Neuronal stem cell (in vitro differentiated cells): Measurements from ENCODE around the gene TERC.

Experiments used
- DNase-seq: peaks from one replicate; pipeline ENCODE4 v3.0.0-alpha.2; 2013; ENCODE audit warnings: low spot score
- H2AFZ ChIP-seq: one replicate; pipeline ENCODE4 v1.6.1; 2013; ENCODE audit warnings: mild to moderate bottlenecking, low read length, inconsistent platforms
- H2AK5ac ChIP-seq: 2 replicates; pipeline ENCODE4 v1.6.1; 2013; ENCODE audit warnings: low read depth, mild to moderate bottlenecking, inconsistent platforms, low read length, moderate library complexity, mixed read lengths
- H2BK120ac ChIP-seq: 2 replicates; pipeline ENCODE4 v1.6.1; 2013; ENCODE audit warnings: low read depth, mild to moderate bottlenecking, inconsistent platforms, low read length, moderate library complexity, mixed read lengths
- H2BK12ac ChIP-seq: one replicate; pipeline ENCODE4 v1.6.1; 2013; ENCODE audit warnings: low read length, inconsistent platforms
- H2BK15ac ChIP-seq: 2 replicates; pipeline ENCODE4 v1.6.1; 2013; ENCODE audit warnings: mild to moderate bottlenecking, low read length, inconsistent platforms, mixed read lengths
- H2BK5ac ChIP-seq: one replicate; pipeline ENCODE4 v1.6.1; 2013; ENCODE audit warnings: inconsistent platforms, mild to moderate bottlenecking, low read length, moderate library complexity
- H3K14ac ChIP-seq: one replicate; pipeline ENCODE4 v1.6.1; 2013; ENCODE audit warnings: low read length, inconsistent platforms
- H3K18ac ChIP-seq: 2 replicates; pipeline ENCODE4 v1.6.1; 2013; ENCODE audit warnings: low read length, inconsistent platforms
- H3K23ac ChIP-seq: 2 replicates; pipeline ENCODE4 v1.6.1; 2013; ENCODE audit warnings: low read depth, mild to moderate bottlenecking, mixed read lengths, low read length, inconsistent platforms; ENCODE audit not compliant: poor library complexity
- H3K27ac ChIP-seq: replicated peaks from 3 replicates; pipeline ENCODE4 v1.5.1; 2013; ENCODE audit warnings: low read length, inconsistent platforms
- H3K27me3 ChIP-seq, 3 experiments: 2 replicates each; pipeline ENCODE4 v1.6.1; 2013; ENCODE audit warnings: low read length in 3 of 3, mild to moderate bottlenecking in 2 of 3, inconsistent platforms in 1 of 3, low read depth in 1 of 3, mixed read lengths in 1 of 3, moderate library complexity in 1 of 3; ENCODE audit not compliant: control insufficient read depth in 3 of 3, insufficient read depth in 3 of 3
- H3K36me3 ChIP-seq, 2 donors: replicated peaks in 1 of 2; 2 replicates each; pipeline ENCODE4 v1.6.1; 2013; ENCODE audit warnings: low read length in 2 of 2; ENCODE audit not compliant: control insufficient read depth in 2 of 2, insufficient read depth in 2 of 2
- H3K4ac ChIP-seq: 2 replicates; pipeline ENCODE4 v1.6.1; 2013; ENCODE audit warnings: inconsistent platforms, mild to moderate bottlenecking, low read length, moderate library complexity
- H3K4me1 ChIP-seq, 2 donors: 1 replicate in 1 of 2; 2 replicates in 1 of 2; pipeline ENCODE4 v1.6.1; 2013; ENCODE audit warnings: low read length in 2 of 2, low read depth in 1 of 2; ENCODE audit not compliant: control insufficient read depth in 2 of 2, insufficient read depth in 1 of 2
- H3K4me2 ChIP-seq: one replicate; pipeline ENCODE4 v1.6.1; 2013; ENCODE audit warnings: mild to moderate bottlenecking, low read length, inconsistent platforms; ENCODE audit not compliant: insufficient read depth, poor library complexity, severe bottlenecking
- H3K4me3 ChIP-seq, 2 donors: 2 replicates each; pipeline ENCODE4 v1.5.1; 2013; ENCODE audit warnings: low read length in 2 of 2, mild to moderate bottlenecking in 2 of 2, inconsistent platforms in 1 of 2, moderate library complexity in 1 of 2
- H3K79me1 ChIP-seq: one replicate; pipeline ENCODE4 v1.6.1; 2013; ENCODE audit warnings: low read depth, mild to moderate bottlenecking, inconsistent platforms, low read length, moderate library complexity
- H3K9ac ChIP-seq: one replicate; pipeline ENCODE4 v1.6.1; 2013; ENCODE audit warnings: mild to moderate bottlenecking, low read depth, low read length, inconsistent platforms; ENCODE audit not compliant: poor library complexity
- H3K9me3 ChIP-seq, 2 donors: replicated peaks in 1 of 2; 2 replicates each; pipeline versions ENCODE3 to v1.6.1; 2013; ENCODE audit warnings: low read length in 2 of 2, mild to moderate bottlenecking in 2 of 2, inconsistent platforms in 1 of 2, low read depth in 1 of 2, mixed read lengths in 1 of 2, moderate library complexity in 1 of 2; ENCODE audit not compliant: control insufficient read depth in 2 of 2, insufficient read depth in 1 of 2
- H4K8ac ChIP-seq: one replicate; pipeline ENCODE4 v1.6.1; 2013; ENCODE audit warnings: low read depth, mild to moderate bottlenecking, inconsistent platforms, low read length, moderate library complexity
- H4K91ac ChIP-seq: one replicate; pipeline ENCODE4 v1.6.1; 2013; ENCODE audit warnings: low read length, low read depth, mild to moderate bottlenecking, inconsistent platforms; ENCODE audit not compliant: poor library complexity
- WGBS, 2 donors: extraction: QIAGEN DNeasy Blood & Tissue Kit; methylation state at CpG; one replicate each; pipeline ENCODE4 v1.1.7; 2013; ENCODE audit warnings: missing lambda C conversion rate in 2 of 2, mixed read lengths in 1 of 2; ENCODE audit not compliant: insufficient read length in 2 of 2, insufficient replicate concordance in 1 of 2; ENCODE audit errors: extremely low coverage in 2 of 2; 5-methylcytosine and 5-hydroxymethylcytosine counted together

TERC gene

DNA sequence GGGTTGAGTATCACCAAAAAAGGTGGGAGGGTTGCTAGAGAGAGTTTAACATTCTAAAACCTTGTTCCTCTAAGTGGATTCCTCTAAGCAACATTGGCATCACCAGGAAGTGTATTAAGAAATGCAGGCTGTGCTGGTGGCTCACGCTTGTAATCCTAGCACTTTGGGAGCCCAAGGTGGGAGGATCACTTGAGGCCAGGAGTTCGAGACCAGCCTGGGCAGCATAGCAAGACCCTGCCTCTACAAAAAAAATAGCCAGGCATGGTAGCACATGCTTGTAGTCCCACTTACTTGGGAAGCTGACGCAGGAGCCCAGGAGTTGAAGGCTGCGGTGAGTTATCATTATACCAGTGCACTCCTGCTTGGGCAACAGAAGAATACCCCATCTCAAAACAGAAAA lies 13.0 kb upstream of the TERC start:
- Histone ChIP-seq H3K79me1 (peaks cover 5% of the 10 kb centered on the region), H3K23ac (no peak overlapping the region), H4K8ac (no peak overlapping the region), H3K36me3 (peaks cover 27 to 85% of the 10 kb centered on the region in 2 donors), H3K4ac (no peak overlapping the region), H3K14ac (no peak overlapping the region), H2AFZ (no peak overlapping the region), H3K27me3 (no peaks in the 10 kb centered on the region), H3K4me1 (peaks cover 2 to 6% of the 10 kb centered on the region in 2 donors), H3K4me2 (no peak overlapping the region), H3K4me3 (no peak overlapping the region), H2BK5ac (no peak overlapping the region), H3K9ac (no peak overlapping the region), H2BK12ac (no peak overlapping the region), H3K27ac (no peak overlapping the region), H2BK15ac (no peak overlapping the region), H3K9me3 (no peaks in the 10 kb centered on the region), H3K18ac (no peak overlapping the region), H2BK120ac (no peak overlapping the region), H4K91ac (no peak overlapping the region), H2AK5ac (no peak overlapping the region)
- no CpG with 5 or more reads among the region's 4 CpGs for WGBS, 2 donors
- no peak for DNase-seq

DNA sequence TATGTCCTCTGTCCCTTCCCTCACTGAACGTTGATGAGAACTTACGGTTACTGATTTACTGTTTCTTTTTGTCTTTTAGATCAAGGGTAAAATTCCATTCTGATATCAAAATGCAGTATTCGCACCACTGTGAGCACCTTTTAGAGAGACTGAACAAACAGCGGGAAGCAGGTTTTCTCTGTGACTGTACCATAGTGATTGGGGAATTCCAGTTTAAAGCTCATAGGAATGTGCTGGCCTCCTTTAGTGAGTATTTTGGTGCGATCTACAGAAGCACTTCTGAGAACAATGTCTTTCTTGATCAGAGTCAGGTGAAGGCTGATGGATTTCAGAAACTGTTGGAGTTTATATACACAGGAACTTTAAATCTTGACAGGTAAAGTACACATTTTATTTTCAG lies 9.3 kb upstream of the TERC start:
- H3K27me3 ChIP-seq: no peaks in the 10 kb centered on the region
- peaks cover 5% of the 10 kb centered on the region for H3K79me1 ChIP-seq
- no peak overlapping the region for H3K4ac ChIP-seq
- H3K18ac ChIP-seq: no peak overlapping the region
- no peak overlapping the region for H2BK12ac ChIP-seq
- no peak overlapping the region for H3K23ac ChIP-seq
- no peak overlapping the region for H4K91ac ChIP-seq
- H3K9me3 ChIP-seq: no peaks in the 10 kb centered on the region
- no CpG with 5 or more reads among the region's 5 CpGs for WGBS, 2 donors
- H3K36me3 ChIP-seq: peaks cover 13 to 50% of the 10 kb centered on the region in 2 donors
- no peak overlapping the region for H2BK5ac ChIP-seq
- no peak overlapping the region for H3K14ac ChIP-seq
- H3K4me1 ChIP-seq: peaks cover 2 to 6% of the 10 kb centered on the region in 2 donors
- H2AFZ ChIP-seq: no peak overlapping the region
- H2BK120ac ChIP-seq: no peak overlapping the region
- H2BK15ac ChIP-seq: no peak overlapping the region
- H4K8ac ChIP-seq: no peak overlapping the region
- no peak overlapping the region for H3K27ac ChIP-seq
- H3K4me2 ChIP-seq: no peak overlapping the region
- H3K9ac ChIP-seq: no peak overlapping the region
- H2AK5ac ChIP-seq: no peak overlapping the region
- no peak for DNase-seq
- H3K4me3 ChIP-seq: peak overlapping the region in 1 of 2 donors; percentile 83

DNA sequence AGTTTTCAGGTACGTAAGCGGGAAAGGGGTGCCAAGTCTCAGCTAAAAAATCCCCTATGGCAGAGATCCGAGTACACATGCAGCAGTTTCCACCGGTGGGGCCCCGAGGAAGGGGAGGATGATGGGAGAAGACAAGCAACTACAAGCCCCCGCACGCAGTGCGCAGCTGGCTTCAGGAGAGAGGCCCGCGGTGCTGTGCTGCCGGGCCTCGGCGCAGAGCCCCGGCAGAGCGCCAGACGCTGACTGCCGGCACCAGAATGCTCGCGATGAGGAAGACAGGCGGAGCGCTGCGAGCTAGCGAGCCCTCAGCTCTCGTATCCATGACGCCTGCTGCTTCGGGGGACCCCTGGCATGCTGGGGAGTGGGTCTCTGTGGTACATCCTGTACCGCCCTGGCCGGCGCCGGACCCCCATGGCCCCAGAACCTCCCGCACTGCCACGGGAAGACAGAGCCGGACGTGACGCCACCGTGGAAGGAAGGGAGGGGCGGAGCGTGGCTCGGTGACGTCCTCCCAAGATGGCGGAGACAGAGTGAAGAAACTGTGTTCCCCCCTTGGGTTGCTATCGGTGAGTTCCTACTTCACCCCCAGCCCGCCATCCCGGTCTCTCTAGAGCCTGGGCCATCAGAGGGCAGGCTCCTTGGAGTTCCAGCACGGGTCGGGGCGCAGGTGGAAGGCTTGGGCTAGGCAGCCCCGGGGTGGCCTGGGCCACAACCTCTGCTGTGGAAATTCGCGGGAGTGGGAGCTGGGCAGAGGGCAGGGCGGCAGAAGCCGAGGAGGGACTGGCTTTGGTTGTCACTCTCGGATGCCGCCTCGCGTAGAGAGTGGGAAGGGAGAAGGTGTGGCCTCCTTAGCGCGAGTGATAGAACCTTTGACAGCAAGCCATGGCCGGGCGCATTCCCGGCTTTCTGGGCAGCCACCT lies 8.3 kb upstream of the TERC start, which contains the start of gene MYNN:
Gene MYNN, plus strand, starts transcription at position 500 of the 920 bp plus-strand sequence. CDS start 900 bp downstream, outside the sequence.
- Histone ChIP-seq H4K91ac (no peak within 1 kb of the TSS), H3K79me1 (peaks cover 5% of the 10 kb centered on the region), H2BK12ac (no peak within 1 kb of the TSS), H3K27me3 (no peaks in the 10 kb centered on the region), H2AK5ac (peak within 1 kb of the TSS; percentile 88), H2AFZ (peak within 1 kb of the TSS; percentile 100), H3K36me3 (peaks cover 10 to 39% of the 10 kb centered on the region in 2 donors), H3K4me2 (peak within 1 kb of the TSS; percentile 79), H3K4me1 (peaks cover 2 to 6% of the 10 kb centered on the region in 2 donors), H3K14ac (peak within 1 kb of the TSS; percentile 59), H2BK5ac (peak within 1 kb of the TSS; percentile 94), H3K27ac (peak within 1 kb of the TSS; percentile 93), H3K23ac (peak within 1 kb of the TSS; percentile 97), H3K4ac (peak within 1 kb of the TSS; percentile 94), H3K4me3 (peak within 1 kb of the TSS; percentile 83 to 98), H3K18ac (peak within 1 kb of the TSS; percentile 98), H3K9ac (peak within 1 kb of the TSS; percentile 97), H2BK15ac (peak within 1 kb of the TSS; percentile 38), H3K9me3 (no peaks in the 10 kb centered on the region), H4K8ac (no peak within 1 kb of the TSS), H2BK120ac (no peak within 1 kb of the TSS)
- no CpG with 5 or more reads among the region's 61 CpGs for WGBS, 2 donors
- peak; percentile 85 for DNase-seq

DNA sequence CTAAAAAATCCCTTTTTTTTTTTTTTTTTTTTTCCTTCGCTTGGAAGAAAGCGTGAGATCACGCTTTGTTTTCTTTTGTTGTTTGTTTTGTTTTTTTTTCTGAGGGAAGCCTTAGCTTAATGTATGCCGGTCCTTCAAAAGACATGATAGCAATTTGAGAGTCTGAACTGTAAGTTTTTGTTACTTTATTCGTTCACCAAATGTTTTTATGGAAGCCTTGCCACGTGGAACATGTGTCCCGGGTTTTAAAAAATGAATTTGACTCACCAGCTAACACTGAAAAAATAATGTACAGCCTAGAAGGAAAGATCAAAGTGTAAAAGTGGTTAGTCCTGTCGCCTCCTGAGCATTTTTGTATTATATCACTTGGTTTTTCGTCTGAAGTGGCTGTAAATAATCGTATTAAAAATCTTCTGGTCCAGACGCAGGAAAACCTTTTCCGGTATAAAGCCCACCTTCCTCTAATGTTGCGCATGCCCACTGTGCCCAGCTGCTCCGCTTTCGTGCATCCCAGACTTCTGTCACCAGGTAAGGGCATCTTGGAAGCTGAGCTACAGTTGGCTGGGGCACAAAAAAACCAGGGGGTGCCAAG lies 7.5 kb upstream of the TERC start:
- H3K4me2 ChIP-seq: peak overlapping the region; percentile 79
- no peak overlapping the region for H3K9ac ChIP-seq
- no peaks in the 10 kb centered on the region for H3K9me3 ChIP-seq
- H2BK15ac ChIP-seq: peak overlapping the region; percentile 38
- no peak overlapping the region for H3K23ac ChIP-seq
- H4K8ac ChIP-seq: no peak overlapping the region
- H3K14ac ChIP-seq: no peak overlapping the region
- DNase-seq: peak; percentile 75
- H3K4ac ChIP-seq: no peak overlapping the region
- H3K27ac ChIP-seq: peak overlapping the region; percentile 81
- peak overlapping the region; percentile 100 for H2AFZ ChIP-seq
- H4K91ac ChIP-seq: no peak overlapping the region
- H3K18ac ChIP-seq: peak overlapping the region; percentile 94
- peaks cover 2 to 6% of the 10 kb centered on the region in 2 donors for H3K4me1 ChIP-seq
- WGBS, 2 donors: no CpG with 5 or more reads among the region's 15 CpGs
- peak overlapping the region; percentile 83 to 98 for H3K4me3 ChIP-seq
- no peaks in the 10 kb centered on the region for H3K27me3 ChIP-seq
- H2BK12ac ChIP-seq: no peak overlapping the region
- no peak overlapping the region for H2BK120ac ChIP-seq
- peak overlapping the region; percentile 94 for H2BK5ac ChIP-seq
- H3K79me1 ChIP-seq: peaks cover 5% of the 10 kb centered on the region
- H2AK5ac ChIP-seq: no peak overlapping the region
- peaks cover 4 to 32% of the 10 kb centered on the region in 2 donors for H3K36me3 ChIP-seq
